ENCODE measurements around the gene RAB31.

The RAB31 gene

GRCh38 chr18:9712611-9713010 lies 4.5 kb downstream of the RAB31 start:
- DNase-seq (ENCODE audit: low read depth) = no peak

- DNase-seq (ENCODE audit: low read depth) = no peak
These were observed 6.4 kb downstream of the RAB31 start for GRCh38 chr18:9714266-9715087.

- no peak for DNase-seq (ENCODE audit: low read depth)
These were observed 6.9 kb downstream of the RAB31 start for GRCh38 chr18:9715088-9715343.

- DNase-seq (ENCODE audit: low read depth) = no peak
These were observed 8.1 kb downstream of the RAB31 start for GRCh38 chr18:9715978-9716774.

GRCh38 chr18:9716780-9717563 lies 8.9 kb downstream of the RAB31 start:
- DNase-seq (ENCODE audit: low read depth) = no peak

- no peak for DNase-seq (ENCODE audit: low read depth)
These were observed 11.4 kb downstream of the RAB31 start for GRCh38 chr18:9719421-9719981.

- no peak for DNase-seq (ENCODE audit: low read depth)
These were observed 12.2 kb downstream of the RAB31 start for GRCh38 chr18:9720327-9720726.

- DNase-seq (ENCODE audit: low read depth) = no peak
These were observed 13.9 kb downstream of the RAB31 start for GRCh38 chr18:9721893-9722550.

GRCh38 chr18:9722691-9723090 lies 14.6 kb downstream of the RAB31 start:
- DNase-seq (ENCODE audit: low read depth) = no peak

GRCh38 chr18:9724797-9725585 lies 16.9 kb downstream of the RAB31 start:
- no peak for DNase-seq (ENCODE audit: low read depth)

GRCh38 chr18:9726175-9726574 lies 18.1 kb downstream of the RAB31 start:
- DNase-seq (ENCODE audit: low read depth) = no peak

- no peak for DNase-seq (ENCODE audit: low read depth)
These were observed 18.8 kb downstream of the RAB31 start for GRCh38 chr18:9726936-9727335.

- no peak for DNase-seq (ENCODE audit: low read depth)
These were observed 22.7 kb downstream of the RAB31 start for GRCh38 chr18:9730786-9731185.

- no peak for DNase-seq (ENCODE audit: low read depth)
These were observed 23.3 kb downstream of the RAB31 start for GRCh38 chr18:9731380-9731779.

- DNase-seq (ENCODE audit: low read depth) = no peak
These were observed 23.9 kb downstream of the RAB31 start for GRCh38 chr18:9732031-9732430.

GRCh38 chr18:9734189-9734588 lies 26.1 kb downstream of the RAB31 start:
- DNase-seq (ENCODE audit: low read depth) = no peak

- DNase-seq (ENCODE audit: low read depth) = no peak
These were observed 27.1 kb downstream of the RAB31 start for GRCh38 chr18:9735238-9735637.

- no peak for DNase-seq (ENCODE audit: low read depth)
These were observed 27.8 kb downstream of the RAB31 start for GRCh38 chr18:9735879-9736278.

GRCh38 chr18:9736286-9736835 lies 28.3 kb downstream of the RAB31 start:
- no peak for DNase-seq (ENCODE audit: low read depth)

GRCh38 chr18:9737006-9737405 lies 28.9 kb downstream of the RAB31 start:
- no peak for DNase-seq (ENCODE audit: low read depth)
